ENCODE results near the gene RNF225.

DNA sequence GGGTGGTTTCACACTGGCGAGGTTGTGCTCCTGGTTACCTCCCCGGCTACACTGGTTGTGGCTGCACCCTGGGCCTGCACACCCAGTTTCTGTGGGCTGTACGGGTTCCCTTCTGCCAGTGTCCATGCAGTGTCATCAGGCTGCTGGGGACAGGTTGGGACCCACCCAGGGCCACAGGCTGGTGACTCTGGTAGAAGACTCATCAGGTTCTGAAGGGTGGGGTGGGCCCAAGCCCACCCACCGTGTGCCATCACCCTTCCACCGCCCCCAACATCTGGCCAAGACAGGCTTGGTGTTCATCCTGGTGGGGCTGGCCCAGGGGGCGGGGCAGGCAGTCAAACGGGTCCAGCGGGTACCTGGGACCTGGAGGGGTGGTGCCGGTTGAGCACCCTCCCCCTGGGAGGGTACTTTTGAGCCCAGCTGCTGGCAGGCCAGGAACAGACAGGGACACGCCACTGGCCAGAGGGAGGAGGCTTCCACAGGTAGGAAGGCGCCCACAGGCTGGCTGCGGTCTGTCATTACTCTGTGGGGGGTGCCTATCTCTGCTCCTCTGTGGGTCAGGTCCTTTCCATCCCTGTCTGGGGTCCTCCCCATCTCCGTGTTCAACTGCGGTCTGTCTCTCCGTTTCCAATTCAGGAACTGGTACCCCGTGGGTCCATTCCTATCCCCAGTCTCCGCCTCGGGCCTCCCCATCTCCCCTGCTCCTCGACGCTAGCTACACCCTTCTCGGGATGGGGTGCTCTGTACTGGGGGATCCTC is at the start of gene RNF225:
- TF ChIP-seq ZNF274 (IDR thresholded peaks at IDR 0.05; ENCODE audit: low read depth, low read length) (no peak), YY1 (IDR thresholded peaks at IDR 0.05; ENCODE audit: insufficient read depth, insufficient read length) (no peak)
